Testis (tissue), 2 donors: ENCODE results near the gene CLPSL2.

Experiments
- POLR2A ChIP-seq: fragments of 450-650 bp; IDR thresholded peaks from one replicate; pipeline ENCODE4 v1.6.1; 2017; ENCODE audit warnings: antibody characterized with exemption, mild to moderate bottlenecking, moderate library complexity
- TF ChIP-seq, protein P1 (sequence below), 3 experiments: fragments of 450-650 bp in 2 of 3; fragments of 200-600 bp in 1 of 3; sonication (generic) in 1 of 3; IDR thresholded peaks; one replicate each; pipeline ENCODE4 v1.5.1; 2016 to 2019; ENCODE audit warnings: antibody characterized with exemption in 3 of 3, mild to moderate bottlenecking in 2 of 3, moderate library complexity in 1 of 3

- TF ChIP-seq, protein P1, sequence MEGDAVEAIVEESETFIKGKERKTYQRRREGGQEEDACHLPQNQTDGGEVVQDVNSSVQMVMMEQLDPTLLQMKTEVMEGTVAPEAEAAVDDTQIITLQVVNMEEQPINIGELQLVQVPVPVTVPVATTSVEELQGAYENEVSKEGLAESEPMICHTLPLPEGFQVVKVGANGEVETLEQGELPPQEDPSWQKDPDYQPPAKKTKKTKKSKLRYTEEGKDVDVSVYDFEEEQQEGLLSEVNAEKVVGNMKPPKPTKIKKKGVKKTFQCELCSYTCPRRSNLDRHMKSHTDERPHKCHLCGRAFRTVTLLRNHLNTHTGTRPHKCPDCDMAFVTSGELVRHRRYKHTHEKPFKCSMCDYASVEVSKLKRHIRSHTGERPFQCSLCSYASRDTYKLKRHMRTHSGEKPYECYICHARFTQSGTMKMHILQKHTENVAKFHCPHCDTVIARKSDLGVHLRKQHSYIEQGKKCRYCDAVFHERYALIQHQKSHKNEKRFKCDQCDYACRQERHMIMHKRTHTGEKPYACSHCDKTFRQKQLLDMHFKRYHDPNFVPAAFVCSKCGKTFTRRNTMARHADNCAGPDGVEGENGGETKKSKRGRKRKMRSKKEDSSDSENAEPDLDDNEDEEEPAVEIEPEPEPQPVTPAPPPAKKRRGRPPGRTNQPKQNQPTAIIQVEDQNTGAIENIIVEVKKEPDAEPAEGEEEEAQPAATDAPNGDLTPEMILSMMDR (IDR thresholded peaks at IDR 0.05): no peak
- no peak for TF ChIP-seq POLR2A
Measured at GRCh38 chr6:35777356-35778102, 1.1 kb downstream of the CLPSL2 start.
